Activated naive CD8-positive, alpha-beta T cell treated with anti-CD3 and anti-CD28 coated beads, Interleukin-2, amount 10 ng/mL, durations not matched to agents 7 days and 5 days (primary cell): ENCODE results near the gene IER3. TPM values are rescaled to one million over a fixed set of nuclear protein-coding genes. Genes with fewer than 3 reads are reported as not detected.
A peak's percentile ranks its signal among the peaks of the same experiment; 100 is the strongest.

Source experiments
- ATAC-seq: fragments of 150-1000 bp; cut with Tn5 transposase; one replicate; pipeline ENCODE4 v1.10.0; 2021; ENCODE audit warnings: low read depth, moderate library complexity
- POLR2A ChIA-PET: fragments of 350-600 bp; sonication (Branson Sonifier 250); formaldehyde crosslinking; loops from one replicate; lab custom pipeline; 2021; ENCODE audit warnings: antibody characterized with exemption; lab: Charles Lee
- DNase-seq: peaks from one replicate; pipeline ENCODE4 v3.0.0; 2021
- H3K27ac Mint-ChIP-seq: one replicate; pipeline ENCODE4 v1.8.0; 2022; ENCODE audit warnings: mild to moderate bottlenecking, mixed read lengths
- H3K27me3 Mint-ChIP-seq: one replicate; pipeline ENCODE4 v1.8.0; 2022; ENCODE audit warnings: mild to moderate bottlenecking, moderate library complexity, mixed read lengths
- H3K36me3 Mint-ChIP-seq: one replicate; pipeline ENCODE4 v1.8.0; 2021; ENCODE audit warnings: mild to moderate bottlenecking, mixed read lengths
- H3K4me1 Mint-ChIP-seq: one replicate; pipeline ENCODE4 v1.8.0; 2021; ENCODE audit warnings: mixed read lengths
- H3K4me3 Mint-ChIP-seq: one replicate; pipeline ENCODE4 v1.8.0; 2022; ENCODE audit warnings: mild to moderate bottlenecking, moderate library complexity, mixed read lengths
- H3K9me3 Mint-ChIP-seq: one replicate; pipeline ENCODE4 v1.8.0; 2021; ENCODE audit warnings: mixed read lengths
- total RNA-seq, 2 experiments: library from RNA; stranded (reverse); gene quantifications; one replicate each; pipeline ENCODE4 v1.2.3, GENCODE V29; 2021

The IER3 gene
- total RNA-seq = 10 to 100 TPM; 49.1 to 52.7 TPM

GRCh38 chr6:30744054-30744805 lies at the start of gene IER3:
Gene IER3 (minus strand): TSS chr6:30744547. CDS start chr6:30744518, 29 bp downstream.
- H3K9me3 Mint-ChIP-seq = no peaks in the 10 kb centered on the region
- peaks cover 47% of the 10 kb centered on the region for H3K4me1 Mint-ChIP-seq
- peak within 1 kb of the TSS; percentile 98 for H3K4me3 Mint-ChIP-seq
- POLR2A ChIA-PET = interaction anchor here (0.5 to 3.8 kb wide), 22 partner anchors 8 to 179 kb away, joined by 3 to 40 read pairs (median 4); partner anchors contain the start of gene MDC1
- DNase-seq (peak; percentile 83), ATAC-seq (peak; percentile 20)
- H3K36me3 Mint-ChIP-seq = peaks cover 37% of the 10 kb centered on the region
- peak within 1 kb of the TSS; percentile 96 for H3K27ac Mint-ChIP-seq
- H3K27me3 Mint-ChIP-seq = no peaks in the 10 kb centered on the region

- peaks cover 60% of the 10 kb centered on the region for H3K4me1 Mint-ChIP-seq
- H3K27ac Mint-ChIP-seq = peak overlapping the region; percentile 96
- peak; percentile 87 for ATAC-seq
- DNase-seq = no peak
- no peaks in the 10 kb centered on the region for H3K27me3 Mint-ChIP-seq
- no peaks in the 10 kb centered on the region for H3K9me3 Mint-ChIP-seq
- POLR2A ChIA-PET = interaction anchor here (0.5 to 1.6 kb wide), 16 partner anchors 9 to 120 kb away, joined by 3 to 15 read pairs (median 4); partner anchors contain the start of genes FLOT1 and VARS2
- peaks cover 4% of the 10 kb centered on the region for H3K36me3 Mint-ChIP-seq
- peak overlapping the region; percentile 73 for H3K4me3 Mint-ChIP-seq
Observed at GRCh38 chr6:30793521-30794194, 49.3 kb upstream of the IER3 start.

- peak overlapping the region; percentile 70 for H3K27ac Mint-ChIP-seq
- DNase-seq = no peak
- H3K36me3 Mint-ChIP-seq = peaks cover 2% of the 10 kb centered on the region
- POLR2A ChIA-PET = interaction anchor here (1.3 to 1.6 kb wide), 3 partner anchors 10 to 54 kb away, joined by 3 to 15 read pairs (median 5); no protein-coding TSS in a partner anchor
- H3K4me1 Mint-ChIP-seq = peaks cover 69% of the 10 kb centered on the region
- no peaks in the 10 kb centered on the region for H3K9me3 Mint-ChIP-seq
- no peak for ATAC-seq
- H3K4me3 Mint-ChIP-seq = no peak overlapping the region
- no peaks in the 10 kb centered on the region for H3K27me3 Mint-ChIP-seq
Observed at GRCh38 chr6:30792786-30793185, 48.4 kb upstream of the IER3 start.

- peaks cover 78% of the 10 kb centered on the region for H3K4me1 Mint-ChIP-seq
- ATAC-seq (no peak), DNase-seq (no peak)
- H3K9me3 Mint-ChIP-seq = no peaks in the 10 kb centered on the region
- POLR2A ChIA-PET = interaction anchor here (0.8 to 7.4 kb wide), 4 partner anchors 21 to 50 kb away, joined by 3 to 60 read pairs (median 22); partner anchors contain the start of genes FLOT1 and IER3
- H3K4me3 Mint-ChIP-seq = peak overlapping the region; percentile 45
- H3K36me3 Mint-ChIP-seq = no peaks in the 10 kb centered on the region
- no peaks in the 10 kb centered on the region for H3K27me3 Mint-ChIP-seq
- peak overlapping the region; percentile 10 for H3K27ac Mint-ChIP-seq
Observed at GRCh38 chr6:30790724-30791383, 46.5 kb upstream of the IER3 start.

GRCh38 chr6:30789606-30790005 lies 45.3 kb upstream of the IER3 start:
- H3K36me3 Mint-ChIP-seq = peaks cover 2% of the 10 kb centered on the region
- ATAC-seq = no peak
- no peaks in the 10 kb centered on the region for H3K27me3 Mint-ChIP-seq
- H3K9me3 Mint-ChIP-seq = no peaks in the 10 kb centered on the region
- DNase-seq = no peak
- peaks cover 75% of the 10 kb centered on the region for H3K4me1 Mint-ChIP-seq
- POLR2A ChIA-PET = interaction anchor here (1.6 to 7.4 kb wide), 3 partner anchors 21 to 46 kb away, joined by 4 to 60 read pairs (median 40); partner anchors contain the start of genes FLOT1 and IER3
- H3K27ac Mint-ChIP-seq = peak overlapping the region; percentile 89
- peak overlapping the region; percentile 69 for H3K4me3 Mint-ChIP-seq

GRCh38 chr6:30787954-30788353 lies 43.6 kb upstream of the IER3 start:
- ATAC-seq = peak; percentile 66
- Mint-ChIP-seq H3K4me3 (peak overlapping the region; percentile 69), H3K27me3 (no peaks in the 10 kb centered on the region)

GRCh38 chr6:30782425-30783014 lies 38.2 kb upstream of the IER3 start:
- no peaks in the 10 kb centered on the region for H3K9me3 Mint-ChIP-seq
- DNase-seq (no peak), ATAC-seq (no peak)
- H3K27ac Mint-ChIP-seq = peak overlapping the region; percentile 68
- H3K36me3 Mint-ChIP-seq = peaks cover 2% of the 10 kb centered on the region
- H3K27me3 Mint-ChIP-seq = no peaks in the 10 kb centered on the region
- H3K4me3 Mint-ChIP-seq = no peak overlapping the region
- POLR2A ChIA-PET = interaction anchor here (0.6 to 1.1 kb wide), 3 partner anchors 11 to 41 kb away, joined by 3 to 5 read pairs (median 3); no protein-coding TSS in a partner anchor
- H3K4me1 Mint-ChIP-seq = peaks cover 58% of the 10 kb centered on the region

More at GRCh38 chr6:30787954-30788353, 43.6 kb upstream of the IER3 start:
- POLR2A ChIA-PET = interaction anchor here (0.6 to 7.4 kb wide), 7 partner anchors 20 to 1420 kb away, joined by 3 to 60 read pairs (median 8); partner anchors contain the start of genes FLOT1 and IER3
- H3K36me3 Mint-ChIP-seq = peaks cover 2% of the 10 kb centered on the region
- peak; percentile 55 for DNase-seq
- peak overlapping the region; percentile 89 for H3K27ac Mint-ChIP-seq
- H3K4me1 Mint-ChIP-seq = peaks cover 63% of the 10 kb centered on the region
- H3K9me3 Mint-ChIP-seq = no peaks in the 10 kb centered on the region

GRCh38 chr6:30781743-30782424 lies 37.5 kb upstream of the IER3 start:
- H3K9me3 Mint-ChIP-seq = no peaks in the 10 kb centered on the region
- H3K36me3 Mint-ChIP-seq = peaks cover 2% of the 10 kb centered on the region
- H3K4me3 Mint-ChIP-seq = peak overlapping the region; percentile 39
- H3K27me3 Mint-ChIP-seq = no peaks in the 10 kb centered on the region
- POLR2A ChIA-PET = interaction anchor here (0.6 to 1.2 kb wide), 5 partner anchors 12 to 40 kb away, joined by 3 to 9 read pairs (median 5); no protein-coding TSS in a partner anchor
- H3K4me1 Mint-ChIP-seq = peaks cover 60% of the 10 kb centered on the region
- no peak for DNase-seq
- peak overlapping the region; percentile 68 for H3K27ac Mint-ChIP-seq
- no peak for ATAC-seq

- no peak overlapping the region for H3K4me3 Mint-ChIP-seq
- H3K9me3 Mint-ChIP-seq = no peaks in the 10 kb centered on the region
- no peak for DNase-seq
- POLR2A ChIA-PET = interaction anchor here (0.8 to 1.2 kb wide), 4 partner anchors 12 to 39 kb away, joined by 3 to 9 read pairs (median 4); no protein-coding TSS in a partner anchor
- H3K27me3 Mint-ChIP-seq = no peaks in the 10 kb centered on the region
- H3K27ac Mint-ChIP-seq = no peak overlapping the region
- H3K4me1 Mint-ChIP-seq = peaks cover 57% of the 10 kb centered on the region
- ATAC-seq = no peak
- peaks cover 4% of the 10 kb centered on the region for H3K36me3 Mint-ChIP-seq
Observed at GRCh38 chr6:30781395-30781742, 37.0 kb upstream of the IER3 start.

GRCh38 chr6:30780642-30780920 lies 36.2 kb upstream of the IER3 start:
- POLR2A ChIA-PET = interaction anchor here (0.7 to 0.9 kb wide), 2 partner anchors 14 to 128 kb away, joined by 3 to 5 read pairs; no protein-coding TSS in a partner anchor
- Mint-ChIP-seq H3K9me3 (no peaks in the 10 kb centered on the region), H3K4me3 (no peak overlapping the region), H3K36me3 (peaks cover 4% of the 10 kb centered on the region), H3K27me3 (no peaks in the 10 kb centered on the region), H3K4me1 (peaks cover 52% of the 10 kb centered on the region), H3K27ac (peak overlapping the region; percentile 3)
- DNase-seq (no peak), ATAC-seq (no peak)

- Mint-ChIP-seq H3K36me3 (peaks cover 2% of the 10 kb centered on the region), H3K4me1 (peaks cover 49% of the 10 kb centered on the region), H3K4me3 (no peak overlapping the region), H3K27me3 (no peaks in the 10 kb centered on the region), H3K27ac (peak overlapping the region; percentile 35), H3K9me3 (no peaks in the 10 kb centered on the region)
- POLR2A ChIA-PET = interaction anchor here (0.7 to 0.9 kb wide), 3 partner anchors 11 to 129 kb away, joined by 3 to 5 read pairs (median 3); no protein-coding TSS in a partner anchor
- ATAC-seq (no peak), DNase-seq (no peak)
Observed at GRCh38 chr6:30779850-30780641, 35.7 kb upstream of the IER3 start.
